Mammary epithelial cell (primary cell): ENCODE data around the gene PRR7.

Source experiments
- CTCF ChIP-seq, 2 donors: IDR thresholded peaks in 1 of 2; conservative IDR thresholded peaks in 1 of 2; 2 replicates each; pipeline ENCODE4 v1.5.1; 2011 to 2012; ENCODE audit warnings: inconsistent platforms in 2 of 2, low read length in 2 of 2, mild to moderate bottlenecking in 2 of 2, control low read depth in 1 of 2, low read depth in 1 of 2; ENCODE audit not compliant: insufficient read depth in 1 of 2; ENCODE audit errors: extremely low read depth in 1 of 2
- EZH2 ChIP-seq: IDR thresholded peaks from 2 replicates; pipeline ENCODE4 v1.6.1; 2012; ENCODE audit warnings: low read length, inconsistent platforms, borderline replicate concordance

GRCh38 chr5:177483994-177484901 lies 37.6 kb downstream of the PRR7 start:
- TF ChIP-seq CTCF (conservative IDR thresholded peaks at IDR 0.05 in 1 of 2, IDR thresholded peaks at IDR 0.05 in 1 of 2; ENCODE audit: extremely low read depth in 1 of 2, insufficient read depth in 1 of 2, low read depth in 1 of 2, low read length in 2 of 2) (no peak), EZH2 (no peak)
